H1 (cell line): ENCODE measurements around the gene IQCC. TPM values are rescaled to one million over a fixed set of nuclear protein-coding genes. Genes with fewer than 3 reads are reported as not detected.

Experiments used
- CTCF ChIA-PET: fragments of 300-600 bp; sonication (Branson Sonifier 250); formaldehyde crosslinking; loops from one replicate; lab custom pipeline; 2021; ENCODE audit not compliant: partially characterized antibody; lab: Charles Lee
- POLR2A ChIA-PET: fragments of 300-600 bp; sonication (Branson Sonifier 250); formaldehyde crosslinking; loops from one replicate; lab custom pipeline; 2021; ENCODE audit warnings: inconsistent platforms; ENCODE audit not compliant: partially characterized antibody; lab: Charles Lee
- DNase-seq, 2 experiments: peaks; one replicate each; pipeline versions ENCODE4 v3.0.0 to v3.0.0-alpha.2; 2010 to 2022; ENCODE audit warnings: low spot score in 2 of 2, low read depth in 1 of 2, mixed read lengths in 1 of 2
- FAIRE-seq: peaks from 2 replicates; lab custom pipeline; 2011; peaks lifted over from hg19 to GRCh38; lab: Jason Lieb, UNC
- H2AFZ ChIP-seq: 2 replicates; pipeline ENCODE4 v1.8.1; 2012; ENCODE audit warnings: low read length, inconsistent platforms
- H2AK5ac ChIP-seq: 2 replicates; pipeline ENCODE4 v1.6.1; 2013; ENCODE audit warnings: low read depth, low read length
- H2BK120ac ChIP-seq: replicated peaks from 2 replicates; pipeline ENCODE3; 2013; ENCODE audit warnings: low read depth, low read length, inconsistent platforms
- H2BK12ac ChIP-seq: 2 replicates; pipeline ENCODE4 v1.6.1; 2013; ENCODE audit warnings: low read depth, low read length
- H2BK15ac ChIP-seq: 2 replicates; pipeline ENCODE4 v1.6.1; 2013; ENCODE audit warnings: low read length
- H2BK20ac ChIP-seq: 2 replicates; pipeline ENCODE4 v1.6.1; 2013; ENCODE audit warnings: low read length
- H2BK5ac ChIP-seq: 2 replicates; pipeline ENCODE4 v1.6.1; 2013; ENCODE audit warnings: low read depth, low read length
- H3K14ac ChIP-seq: 2 replicates; pipeline ENCODE4 v1.6.1; 2013; ENCODE audit warnings: inconsistent platforms; ENCODE audit not compliant: insufficient read length
- H3K18ac ChIP-seq: 2 replicates; pipeline ENCODE4 v1.6.1; 2013; ENCODE audit warnings: low read length; ENCODE audit errors: extremely low read depth
- H3K23ac ChIP-seq: 2 replicates; pipeline ENCODE4 v1.6.1; 2013; ENCODE audit warnings: inconsistent platforms; ENCODE audit not compliant: insufficient read length
- H3K23me2 ChIP-seq: 2 replicates; pipeline ENCODE4 v1.6.1; 2013; ENCODE audit warnings: low read depth, low read length
- H3K27ac ChIP-seq: 2 replicates; pipeline ENCODE4 v1.6.1; 2011; ENCODE audit warnings: low read depth, low read length, inconsistent platforms
- H3K27me3 ChIP-seq, 4 experiments: replicated peaks in 1 of 4; 1 replicate in 1 of 4; 2 replicates in 3 of 4; pipeline versions ENCODE4 v1.6.1 to v1.8.1; 2011 to 2013; ENCODE audit warnings: low read length in 3 of 4, mild to moderate bottlenecking in 3 of 4, inconsistent platforms in 2 of 4, mixed read lengths in 2 of 4, moderate library complexity in 1 of 4; ENCODE audit not compliant: control insufficient read depth in 3 of 4, insufficient read depth in 3 of 4; ENCODE audit errors: extremely low read depth in 1 of 4
- H3K36me3 ChIP-seq, 4 experiments: 2 replicates each; pipeline versions ENCODE4 v1.6.1 to v1.8.1; 2011 to 2013; ENCODE audit warnings: mild to moderate bottlenecking in 4 of 4, low read length in 3 of 4, moderate library complexity in 2 of 4, control low read depth in 1 of 4, inconsistent platforms in 1 of 4; ENCODE audit not compliant: insufficient read depth in 4 of 4, control insufficient read depth in 2 of 4
- H3K4ac ChIP-seq: replicated peaks from 2 replicates; pipeline ENCODE3; 2013; ENCODE audit warnings: low read length, low read depth, mixed read lengths, inconsistent platforms; ENCODE audit not compliant: insufficient read length
- H3K4me1 ChIP-seq, 4 experiments: replicated peaks in 1 of 4; 1 replicate in 1 of 4; 2 replicates in 3 of 4; pipeline versions ENCODE4 v1.6.1 to v1.8.1; 2011 to 2013; ENCODE audit warnings: low read length in 3 of 4, inconsistent platforms in 2 of 4, mixed read lengths in 1 of 4; ENCODE audit not compliant: insufficient read depth in 4 of 4, control insufficient read depth in 3 of 4
- H3K4me2 ChIP-seq, 2 experiments: 2 replicates each; pipeline versions ENCODE4 v1.6.1 to v1.8.1; 2011 to 2013; ENCODE audit warnings: low read depth in 2 of 2, low read length in 2 of 2, control low read depth in 1 of 2, inconsistent platforms in 1 of 2, mild to moderate bottlenecking in 1 of 2; ENCODE audit not compliant: insufficient read depth in 1 of 2
- H3K4me3 ChIP-seq, 4 experiments: fragments of 200-600, 300-600 bp in 1 of 4; sonication (generic), shearing (Covaris generic), sonication (Bioruptor Twin) in 1 of 4; 2 replicates each; pipeline versions ENCODE4 v1.5.1 to v1.8.1; 2011 to 2016; ENCODE audit warnings: low read length in 4 of 4, low read depth in 3 of 4, control low read depth in 2 of 4, inconsistent platforms in 2 of 4, mild to moderate bottlenecking in 2 of 4, mixed read lengths in 1 of 4, moderate library complexity in 1 of 4; ENCODE audit not compliant: insufficient read depth in 2 of 4; ENCODE audit errors: extremely low read depth in 1 of 4
- H3K56ac ChIP-seq: replicated peaks from 2 replicates; pipeline ENCODE3; 2013; ENCODE audit warnings: low read depth, mild to moderate bottlenecking, mixed read lengths, low read length, inconsistent platforms; ENCODE audit not compliant: insufficient read length
- H3K79me1 ChIP-seq: 2 replicates; pipeline ENCODE4 v1.6.1; 2013; ENCODE audit warnings: low read depth, low read length, control low read depth
- H3K79me2 ChIP-seq, 2 experiments: 2 replicates each; pipeline versions ENCODE4 v1.6.1 to v1.8.1; 2012 to 2013; ENCODE audit warnings: low read length in 2 of 2, mild to moderate bottlenecking in 2 of 2, inconsistent platforms in 1 of 2; ENCODE audit not compliant: insufficient read depth in 2 of 2, control insufficient read depth in 1 of 2
- H3K9ac ChIP-seq, 4 experiments: replicated peaks in 1 of 4; 1 replicate in 1 of 4; 2 replicates in 3 of 4; pipeline versions ENCODE4 v1.6.1 to v1.8.1; 2011 to 2013; ENCODE audit warnings: low read depth in 3 of 4, low read length in 3 of 4, control low read depth in 2 of 4, mild to moderate bottlenecking in 2 of 4, moderate library complexity in 2 of 4, inconsistent platforms in 1 of 4; ENCODE audit errors: extremely low read depth in 1 of 4
- H3K9me3 ChIP-seq, 2 experiments: 2 replicates each; pipeline versions ENCODE4 v1.6.1 to v1.8.1; 2012 to 2013; ENCODE audit warnings: mild to moderate bottlenecking in 2 of 2, moderate library complexity in 2 of 2, control low read depth in 1 of 2, inconsistent platforms in 1 of 2, low read depth in 1 of 2, low read length in 1 of 2, mixed read lengths in 1 of 2; ENCODE audit not compliant: insufficient read depth in 2 of 2
- H4K20me1 ChIP-seq, 2 experiments: replicated peaks in 1 of 2; 2 replicates each; pipeline versions ENCODE3 to v1.8.1; 2011 to 2013; ENCODE audit warnings: inconsistent platforms in 2 of 2, low read length in 2 of 2, mild to moderate bottlenecking in 1 of 2; ENCODE audit not compliant: insufficient read depth in 2 of 2, control insufficient read depth in 1 of 2
- H4K5ac ChIP-seq: 2 replicates; pipeline ENCODE4 v1.6.1; 2013; ENCODE audit warnings: low read length, low read depth, mixed read lengths, inconsistent platforms; ENCODE audit not compliant: insufficient read length
- H4K8ac ChIP-seq: 2 replicates; pipeline ENCODE4 v1.8.0; 2013; ENCODE audit warnings: mild to moderate bottlenecking, moderate library complexity, low read length, inconsistent platforms; ENCODE audit not compliant: insufficient read depth; ENCODE audit errors: extremely low read depth
- H4K91ac ChIP-seq: replicated peaks from 2 replicates; pipeline ENCODE3; 2013; ENCODE audit warnings: low read length, mixed read lengths, inconsistent platforms; ENCODE audit not compliant: insufficient read length
- BACH1 ChIP-seq: IDR thresholded peaks from 2 replicates; pipeline ENCODE4 v1.6.1; 2012; ENCODE audit warnings: low read length, improper control_type of control experiment
- MAFK ChIP-seq: IDR thresholded peaks from 2 replicates; pipeline ENCODE4 v1.6.1; 2012; ENCODE audit warnings: low read depth, mild to moderate bottlenecking, improper control_type of control experiment, low read length
- MAX ChIP-seq: IDR thresholded peaks from 2 replicates; pipeline ENCODE4 v1.6.1; 2012; ENCODE audit warnings: inconsistent platforms
- NANOG ChIP-seq: IDR thresholded peaks from 2 replicates; pipeline ENCODE4 v1.6.1; 2011; ENCODE audit warnings: low read length, low read depth, mild to moderate bottlenecking, inconsistent platforms; ENCODE audit not compliant: insufficient read depth, poor library complexity, severe bottlenecking
- PHF8 ChIP-seq: fragments of 200-600 bp; sonication (generic); conservative IDR thresholded peaks from 2 replicates; pipeline ENCODE4 v1.7.1; 2012; ENCODE audit warnings: low read depth, mild to moderate bottlenecking, inconsistent platforms, low read length, moderate library complexity
- SIN3A ChIP-seq, 2 experiments: IDR thresholded peaks in 1 of 2; conservative IDR thresholded peaks in 1 of 2; 2 replicates each; pipeline ENCODE4 v1.6.1; 2011 to 2012; ENCODE audit warnings: low read length in 2 of 2, improper control_type of control experiment in 1 of 2, low read depth in 1 of 2, mild to moderate bottlenecking in 1 of 2
- SUZ12 ChIP-seq: fragments of 200-600 bp; sonication (generic); IDR thresholded peaks from 2 replicates; pipeline ENCODE4 v1.6.1; 2012; ENCODE audit warnings: mild to moderate bottlenecking, inconsistent platforms, low read length, moderate library complexity, mixed read lengths
- WGBS, 2 experiments: shearing (Covaris generic) in 1 of 2; methylation state at CpG; one replicate each; pipeline versions ENCODE4 v1.1.6 to v1.1.7; 2013 to 2015; ENCODE audit warnings: low lambda C conversion rate in 2 of 2, mixed read lengths in 2 of 2, inconsistent platforms in 1 of 2, low coverage in 1 of 2, missing lambda C conversion rate in 1 of 2; ENCODE audit not compliant: insufficient replicate concordance in 2 of 2, insufficient coverage in 1 of 2, insufficient read length in 1 of 2; ENCODE audit errors: extremely low coverage in 1 of 2, missing lambda C conversion rate in 1 of 2; 5-methylcytosine and 5-hydroxymethylcytosine counted together
- polyA plus RNA-seq, 7 experiments: library from polyadenylated mRNA; depleted of rRNA in 3 of 7; stranded (reverse) in 5 of 7; unstranded in 2 of 7; fragments of >200 nt in 5 of 7; fragments of 200-250 nt in 2 of 7; gene quantifications; 1 replicate in 5 of 7; 2 replicates in 1 of 7; 4 replicates in 1 of 7; pipeline versions ENCODE4 v1.2.1 to v1.2.3, GENCODE V29; 2011 to 2013; ENCODE audit warnings: missing spikeins in 2 of 7, mixed read lengths in 2 of 7
- total RNA-seq: library from RNA; stranded (reverse); fragmentation: NEBNext Ultra II Directional; extraction: Animal tissue kit (Norgen Biotek cat#: 25700); gene quantifications from 2 replicates; pipeline ENCODE4 v1.2.1, GENCODE V29; 2021
- TF ChIP-seq, protein P1 (sequence below): IDR thresholded peaks from 2 replicates; pipeline ENCODE4 v1.6.1; 2011; ENCODE audit warnings: low read length, improper control_type of control experiment

IQCC gene
- total and polyA plus RNA-seq, 2 of the 8 experiments (the other 6 are each of a cell fraction or from before 2014, with no cell fraction given) = 2.5 to 4.2 TPM

- Histone ChIP-seq H3K56ac (peak within 1 kb of the TSS; percentile 79), H3K79me2 (peaks cover 0 to 24% of the 10 kb centered on the region in 2 experiments; a peak in 3 of 4 replicates), H2AFZ (peak within 1 kb of the TSS; percentile 8; the same call in 1 of the 2 replicates), H3K4me2 (peak within 1 kb of the TSS; percentile 65 to 84), H2BK12ac (no peak within 1 kb of the TSS), H2BK20ac (no peak within 1 kb of the TSS), H3K23ac (no peak within 1 kb of the TSS), H3K18ac (peak within 1 kb of the TSS; percentile 88), H2AK5ac (no peak within 1 kb of the TSS), H3K27me3 (no peaks in the 10 kb centered on the region), H3K23me2 (peaks cover 8% of the 10 kb centered on the region; the same call in 1 of the 2 replicates), H3K79me1 (peaks cover 2% of the 10 kb centered on the region; the same call in 1 of the 2 replicates), H2BK5ac (peak within 1 kb of the TSS; percentile 68; the same call in 1 of the 2 replicates), H2BK120ac (no peak within 1 kb of the TSS), H3K4me3 (peak within 1 kb of the TSS; percentile 66 to 97 (median 88)), H4K5ac (peak within 1 kb of the TSS; percentile 81), H3K4ac (peak within 1 kb of the TSS; percentile 16), H4K20me1 (peaks cover 0 to 6% of the 10 kb centered on the region in 2 experiments), H4K91ac (peak within 1 kb of the TSS; percentile 58), H3K9ac (peak within 1 kb of the TSS; percentile 63 to 83 (median 75)), H4K8ac (peak within 1 kb of the TSS; percentile 91; the same call in 1 of the 2 replicates), H3K14ac (no peak within 1 kb of the TSS), H3K9me3 (no peaks in the 10 kb centered on the region), H3K4me1 (peaks cover 0 to 7% (median 2%) of the 10 kb centered on the region in 4 experiments; a peak in 3 of 7 replicates), H2BK15ac (no peak within 1 kb of the TSS), H3K36me3 (peaks cover 4 to 25% (median 14%) of the 10 kb centered on the region in 4 experiments; a peak in 7 of 8 replicates), H3K27ac (peak within 1 kb of the TSS; percentile 83)
- 1% methylated on average over 22 of the region's 46 CpGs; no CpG with 5 or more reads in 1 of the 2 experiments for WGBS, 2 experiments
- DNase-seq = peak in 1 of 2 experiments; percentile 92
- FAIRE-seq = peak; percentile 66
- POLR2A ChIA-PET = interaction anchor here (0.6 to 8.0 kb wide), 12 partner anchors 10 to 115 kb away, joined by 3 to 52 read pairs (median 5); partner anchors contain the start of genes DCDC2B and IQCC
- CTCF ChIA-PET = interaction anchor here (1.6 to 1.9 kb wide), 2 partner anchors 18 to 38 kb away, joined by 3 to 18 read pairs; no protein-coding TSS in a partner anchor
- TF ChIP-seq SUZ12 (no peak), PHF8 (peak; percentile 78), BACH1 (no peak), NANOG (no peak), MAX (0 out of 2 replicates have a peak, but pooled peaks have one; percentile 19), SIN3A (conservative IDR thresholded peaks at IDR 0.05 in 1 of 2, IDR thresholded peaks at IDR 0.05 in 1 of 2; ENCODE audit: low read depth in 1 of 2, low read length in 2 of 2) (peak; percentile 78 to 90; a peak in 1 of 4 replicates), MAFK (no peak)
- TF ChIP-seq, protein P1, sequence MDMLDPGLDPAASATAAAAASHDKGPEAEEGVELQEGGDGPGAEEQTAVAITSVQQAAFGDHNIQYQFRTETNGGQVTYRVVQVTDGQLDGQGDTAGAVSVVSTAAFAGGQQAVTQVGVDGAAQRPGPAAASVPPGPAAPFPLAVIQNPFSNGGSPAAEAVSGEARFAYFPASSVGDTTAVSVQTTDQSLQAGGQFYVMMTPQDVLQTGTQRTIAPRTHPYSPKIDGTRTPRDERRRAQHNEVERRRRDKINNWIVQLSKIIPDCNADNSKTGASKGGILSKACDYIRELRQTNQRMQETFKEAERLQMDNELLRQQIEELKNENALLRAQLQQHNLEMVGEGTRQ = no peak
These were observed 16.7 kb downstream of the IQCC start, which contains the start of the genes EIF3I and TMEM234 for GRCh38 chr1:32221980-32222755. Gene EIF3I (plus strand): TSS chr1:32222407. CDS start chr1:32222442, 35 bp downstream. Gene TMEM234 (minus strand): TSS chr1:32222353. CDS start chr1:32222322, 31 bp downstream.
